OCI-LY3 (cell line): ENCODE data around the gene RGS13.
A peak's percentile ranks its signal among the peaks of the same experiment; 100 is the strongest.

ENCODE experiments used
- H2AFZ ChIP-seq: fragments of 200-600, 300-600 bp; shearing (Covaris generic); 2 replicates; pipeline ENCODE4 v1.6.0; 2014; ENCODE audit warnings: antibody characterized with exemption, low read depth, low read length
- H3K27ac ChIP-seq: fragments of 200-600, 300-600 bp; sonication (generic); 2 replicates; pipeline ENCODE4 v1.5.1; 2014; ENCODE audit warnings: mild to moderate bottlenecking, low read length, moderate library complexity, mixed read lengths
- H3K27me3 ChIP-seq: fragments of 200-600, 300-600 bp; sonication (generic); 2 replicates; pipeline ENCODE4 v1.6.1; 2014; ENCODE audit warnings: low read depth, low read length, mixed read lengths
- H3K36me3 ChIP-seq: fragments of 200-600, 300-600 bp; sonication (generic); replicated peaks from 2 replicates; pipeline ENCODE3; 2014; ENCODE audit warnings: low read depth, low read length, mixed read lengths
- H3K4me1 ChIP-seq: fragments of 300-600, 200-600 bp; sonication (generic); 2 replicates; pipeline ENCODE4 v1.6.1; 2014; ENCODE audit warnings: low read length, mixed read lengths
- H3K4me2 ChIP-seq: fragments of 200-600, 300-600 bp; sonication (generic); 2 replicates; pipeline ENCODE4 v1.6.1; 2014; ENCODE audit warnings: low read length, mixed read lengths
- H3K4me3 ChIP-seq: fragments of 300-600, 200-600 bp; sonication (generic); 2 replicates; pipeline ENCODE4 v1.5.1; 2014; ENCODE audit warnings: antibody characterized with exemption, mild to moderate bottlenecking, low read length, moderate library complexity
- H3K79me2 ChIP-seq: fragments of 300-600, 200-600 bp; shearing (Covaris generic); 2 replicates; pipeline ENCODE4 v1.6.1; 2014; ENCODE audit warnings: mild to moderate bottlenecking, low read length, mixed read lengths
- H3K9ac ChIP-seq: fragments of 300-600, 200-600 bp; shearing (Covaris generic); 2 replicates; pipeline ENCODE4 v1.6.0; 2014; ENCODE audit warnings: mild to moderate bottlenecking, low read length, moderate library complexity
- H3K9me3 ChIP-seq: fragments of 200-600, 300-600 bp; shearing (Covaris generic); 2 replicates; pipeline ENCODE4 v1.6.1; 2014; ENCODE audit warnings: low read length, mixed read lengths; ENCODE audit not compliant: insufficient read depth
- H4K20me1 ChIP-seq: fragments of 200-600, 300-600 bp; sonication (generic); 2 replicates; pipeline ENCODE4 v1.6.1; 2016; ENCODE audit warnings: low read length, mixed read lengths; ENCODE audit not compliant: insufficient read depth
- CTCF ChIP-seq: fragments of 200-600, 300-600 bp; sonication (generic); IDR thresholded peaks from 2 replicates; pipeline ENCODE4 v1.5.1; 2014; ENCODE audit warnings: antibody characterized with exemption, low read length, low read depth
- EZH2phosphoT487 ChIP-seq: fragments of 200-600 bp; shearing (Covaris generic); IDR thresholded peaks from 2 replicates; pipeline ENCODE4 v1.6.1; 2018; ENCODE audit warnings: antibody characterized with exemption, mixed run types, low read depth

The RGS13 gene

GRCh38 chr1:192635939-192636338, at the start of gene RGS13:
Gene RGS13, plus strand, starts transcription at chr1:192636147. Its CDS starts 8,188 bp downstream, at chr1:192644335.
- Histone ChIP-seq H3K4me1 (peaks cover 67% of the 10 kb centered on the region), H3K79me2 (peaks cover 91% of the 10 kb centered on the region), H3K9me3 (no peaks in the 10 kb centered on the region), H3K9ac (peak within 1 kb of the TSS; percentile 89), H3K27me3 (no peaks in the 10 kb centered on the region), H3K4me3 (peak within 1 kb of the TSS; percentile 78), H2AFZ (no peak within 1 kb of the TSS), H4K20me1 (peaks cover 3% of the 10 kb centered on the region; the same call in 1 of the 2 replicates), H3K27ac (peak within 1 kb of the TSS; percentile 96), H3K4me2 (peak within 1 kb of the TSS; percentile 83), H3K36me3 (peaks cover 24% of the 10 kb centered on the region)
- TF ChIP-seq CTCF = no peak
- TF ChIP-seq EZH2phosphoT487 = no peak

GRCh38 chr1:192587386-192588266, 48.3 kb upstream of the RGS13 start:
- no peaks in the 10 kb centered on the region for H3K79me2 ChIP-seq
- H3K9ac ChIP-seq = no peak overlapping the region
- H3K4me1 ChIP-seq = no peaks in the 10 kb centered on the region
- H3K27me3 ChIP-seq = no peaks in the 10 kb centered on the region
- H3K4me3 ChIP-seq = no peak overlapping the region
- H4K20me1 ChIP-seq = no peaks in the 10 kb centered on the region
- no peak overlapping the region for H3K27ac ChIP-seq
- no peak overlapping the region for H3K4me2 ChIP-seq
- no peaks in the 10 kb centered on the region for H3K9me3 ChIP-seq
- peaks cover 8% of the 10 kb centered on the region for H3K36me3 ChIP-seq
- no peak for TF ChIP-seq EZH2phosphoT487
- no peak for TF ChIP-seq CTCF
- H2AFZ ChIP-seq = no peak overlapping the region

GRCh38 chr1:192588546-192588945, 47.4 kb upstream of the RGS13 start:
- peaks cover 6% of the 10 kb centered on the region for H3K36me3 ChIP-seq
- no peak overlapping the region for H3K9ac ChIP-seq
- H3K9me3 ChIP-seq = no peaks in the 10 kb centered on the region
- no peaks in the 10 kb centered on the region for H3K79me2 ChIP-seq
- no peaks in the 10 kb centered on the region for H4K20me1 ChIP-seq
- H3K4me1 ChIP-seq = no peaks in the 10 kb centered on the region
- TF ChIP-seq EZH2phosphoT487 (no peak), CTCF (no peak)
- H3K4me2 ChIP-seq = no peak overlapping the region
- no peak overlapping the region for H3K27ac ChIP-seq
- H3K4me3 ChIP-seq = no peak overlapping the region
- H3K27me3 ChIP-seq = no peaks in the 10 kb centered on the region
- no peak overlapping the region for H2AFZ ChIP-seq

GRCh38 chr1:192589813-192590212, 46.1 kb upstream of the RGS13 start:
- no peak overlapping the region for H3K4me2 ChIP-seq

More at GRCh38 chr1:192589813-192590212, 46.1 kb upstream of the RGS13 start:
- Histone ChIP-seq H3K9ac (no peak overlapping the region), H3K9me3 (no peaks in the 10 kb centered on the region), H3K79me2 (no peaks in the 10 kb centered on the region), H4K20me1 (no peaks in the 10 kb centered on the region), H3K27me3 (no peaks in the 10 kb centered on the region), H3K36me3 (no peaks in the 10 kb centered on the region), H3K27ac (no peak overlapping the region), H3K4me3 (no peak overlapping the region), H2AFZ (no peak overlapping the region), H3K4me1 (0 out of 2 replicates have a peak, but pooled peaks cover 5% of the 10 kb centered on the region)
- no peak for TF ChIP-seq CTCF
